HepG2 (cell line): ENCODE results near the gene F12. TPM values are rescaled to one million over a fixed set of nuclear protein-coding genes. Genes with fewer than 3 reads are reported as not detected.

Source experiments
- AGO2 ChIP-seq: fragments of 200-400 bp; formaldehyde crosslinking; optimal IDR thresholded peaks from 2 replicates; pipeline ENCODE3; 2017; ENCODE audit warnings: mild to moderate bottlenecking, low read depth, low read length, moderate library complexity
- FLYWCH1 ChIP-seq: sonication (generic); formaldehyde crosslinking; IDR thresholded peaks from 2 replicates; pipeline ENCODE4 v1.8.1; 2023; ENCODE audit warnings: mild to moderate bottlenecking, missing genetic modification reagents
- HNRNPK ChIP-seq: fragments of 200-400 bp; formaldehyde crosslinking; IDR thresholded peaks from 2 replicates; pipeline ENCODE4 v1.6.1; 2018; ENCODE audit warnings: low read length, low read depth, moderate library complexity, mild to moderate bottlenecking; ENCODE audit not compliant: poor library complexity, severe bottlenecking
- MEIS2 ChIP-seq: sonication (generic); formaldehyde crosslinking; IDR thresholded peaks from 2 replicates; pipeline ENCODE4 v1.9.0; 2021; ENCODE audit warnings: mild to moderate bottlenecking, missing genetic modification reagents
- MXI1 ChIP-seq: IDR thresholded peaks from 3 replicates; pipeline ENCODE4 v1.6.1; 2012; ENCODE audit warnings: low read depth, low read length, inconsistent platforms, borderline replicate concordance
- POLR2A ChIP-seq, 2 experiments: IDR thresholded peaks; 2 replicates each; pipeline ENCODE4 v1.6.1; 2011; ENCODE audit warnings: low read depth in 2 of 2, low read length in 2 of 2, mild to moderate bottlenecking in 1 of 2, moderate library complexity in 1 of 2; ENCODE audit not compliant: insufficient read depth in 1 of 2
- RBM22 ChIP-seq: fragments of 200-400 bp; formaldehyde crosslinking; optimal IDR thresholded peaks from 2 replicates; pipeline ENCODE3; 2017; ENCODE audit warnings: mild to moderate bottlenecking, low read length, moderate library complexity
- RFX5 ChIP-seq: IDR thresholded peaks from 2 replicates; pipeline ENCODE4 v1.6.1; 2011; ENCODE audit warnings: low read depth, low read length, improper control_type of control experiment
- SAFB2 ChIP-seq: sonication (generic); formaldehyde crosslinking; IDR thresholded peaks from 2 replicates; pipeline ENCODE4 v1.5.1; 2020; ENCODE audit warnings: missing genetic modification reagents, low read depth, mild to moderate bottlenecking, borderline replicate concordance
- SP2 ChIP-seq: sonication (generic); formaldehyde crosslinking; IDR thresholded peaks from 2 replicates; pipeline ENCODE4 v1.5.1; 2020; ENCODE audit warnings: mild to moderate bottlenecking, missing genetic modification reagents
- XRCC5 ChIP-seq: fragments of 200-400 bp; formaldehyde crosslinking; optimal IDR thresholded peaks from 2 replicates; pipeline ENCODE3; 2017; ENCODE audit warnings: mild to moderate bottlenecking, low read length
- ZFY ChIP-seq: sonication (generic); formaldehyde crosslinking; IDR thresholded peaks from 2 replicates; pipeline ENCODE4 v1.4.0; 2020; ENCODE audit warnings: missing genetic modification reagents
- ZFYVE20 ChIP-seq: sonication (generic); formaldehyde crosslinking; IDR thresholded peaks from 2 replicates; pipeline ENCODE4 v1.8.0; 2023; ENCODE audit warnings: low read depth, mild to moderate bottlenecking, moderate library complexity, missing genetic modification reagents, borderline replicate concordance
- ZNF263 ChIP-seq: sonication (generic); formaldehyde crosslinking; IDR thresholded peaks from 2 replicates; pipeline ENCODE4 v1.4.0; 2020; ENCODE audit warnings: missing genetic modification reagents
- ZNF598 ChIP-seq: sonication (generic); formaldehyde crosslinking; IDR thresholded peaks from 2 replicates; pipeline ENCODE4 v1.5.1; 2020; ENCODE audit warnings: mild to moderate bottlenecking, missing genetic modification reagents, borderline replicate concordance
- ZNF737 ChIP-seq: sonication (generic); formaldehyde crosslinking; IDR thresholded peaks from 2 replicates; pipeline ENCODE4 v1.5.0; 2020; ENCODE audit warnings: missing genetic modification reagents, mild to moderate bottlenecking, borderline replicate concordance
- polyA plus RNA-seq, 8 experiments: library from polyadenylated mRNA; depleted of rRNA in 3 of 8; stranded (reverse) in 7 of 8; unstranded in 1 of 8; fragments of >200 nt; fragmentation: Illumina TruSeq in 4 of 8; extraction: Trizol in 4 of 8; gene quantifications; 2 replicates each; pipeline versions ENCODE4 v1.2.1 to v1.2.3, GENCODE V29; 2011 to 2016; ENCODE audit warnings: low read depth in 4 of 8, missing spikeins in 1 of 8, mixed read lengths in 1 of 8; ENCODE audit not compliant: insufficient read depth in 1 of 8
- total RNA-seq, 5 experiments: library from RNA; depleted of rRNA; stranded (reverse); fragments of >200 nt; fragmentation: Illumina TruSeq; extraction: Trizol; gene quantifications; 2 replicates each; pipeline ENCODE4 v1.2.3, GENCODE V29; 2016; ENCODE audit warnings: low read depth in 1 of 5
- TF ChIP-seq, protein P1 (sequence below): sonication (generic); formaldehyde crosslinking; IDR thresholded peaks from 2 replicates; pipeline ENCODE4 v1.5.1; 2020; ENCODE audit warnings: mild to moderate bottlenecking, missing genetic modification reagents, moderate library complexity
- TF ChIP-seq, protein P2 (sequence below): sonication (generic); formaldehyde crosslinking; IDR thresholded peaks from 2 replicates; pipeline ENCODE4 v1.4.0; 2020; ENCODE audit warnings: missing genetic modification reagents
- TF ChIP-seq, protein P3 (sequence below): sonication (generic); formaldehyde crosslinking; IDR thresholded peaks from 2 replicates; pipeline ENCODE4 v1.9.0; 2022; ENCODE audit warnings: missing genetic modification reagents, mild to moderate bottlenecking, borderline replicate concordance
- TF ChIP-seq, protein P4 (sequence below): sonication (generic); formaldehyde crosslinking; IDR thresholded peaks from 2 replicates; pipeline ENCODE4 v1.4.0; 2020; ENCODE audit warnings: mild to moderate bottlenecking, missing genetic modification reagents

Gene F12
- total and polyA plus RNA-seq, 2 of the 13 experiments (the other 11 are each of a cell fraction or from before 2014, with no cell fraction given): 2.5 to 3.0 TPM

DNA sequence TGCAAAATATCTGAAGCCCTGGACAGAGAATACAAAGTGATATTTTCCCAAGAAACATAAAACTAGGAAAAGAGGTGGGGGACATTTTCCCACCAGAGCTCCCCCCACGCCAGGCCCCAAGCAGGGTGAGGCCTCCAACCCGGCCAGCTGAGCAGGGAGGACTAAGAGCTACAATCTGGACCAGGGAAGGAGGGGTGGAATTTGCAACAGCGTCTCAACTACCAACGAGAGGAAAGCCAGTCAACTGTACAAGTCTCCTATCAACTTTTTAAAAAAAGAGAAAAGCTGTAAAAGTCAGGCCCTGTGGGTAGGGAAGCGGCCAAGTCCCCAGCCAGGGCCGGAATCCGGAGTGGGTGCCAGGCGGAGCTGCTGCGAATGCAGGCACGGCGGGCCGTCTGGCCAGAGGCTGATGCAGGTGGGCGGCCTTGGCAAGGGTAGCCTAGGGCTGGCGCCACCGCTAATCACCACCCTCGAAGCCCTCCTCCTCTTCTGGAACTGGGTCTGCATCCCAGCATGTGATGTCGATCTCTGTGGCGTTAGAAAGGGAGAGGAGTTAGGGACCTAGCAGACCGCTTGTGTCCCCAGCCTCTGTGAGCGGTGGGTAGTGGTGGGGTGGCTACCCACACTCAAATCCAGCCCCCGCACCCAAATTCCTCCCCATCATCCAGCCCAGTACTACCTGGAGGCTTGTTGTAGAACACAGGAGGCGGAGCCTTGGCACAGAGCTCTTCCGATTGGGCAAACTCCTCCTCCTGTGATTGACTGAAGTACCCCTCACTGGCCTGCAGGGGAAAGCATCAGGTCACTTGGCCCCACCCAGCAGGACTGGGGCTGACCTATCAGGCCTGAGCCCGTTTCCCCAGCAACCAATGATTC, 47.9 kb upstream of the F12 start (continued):
- TF ChIP-seq, protein P1, sequence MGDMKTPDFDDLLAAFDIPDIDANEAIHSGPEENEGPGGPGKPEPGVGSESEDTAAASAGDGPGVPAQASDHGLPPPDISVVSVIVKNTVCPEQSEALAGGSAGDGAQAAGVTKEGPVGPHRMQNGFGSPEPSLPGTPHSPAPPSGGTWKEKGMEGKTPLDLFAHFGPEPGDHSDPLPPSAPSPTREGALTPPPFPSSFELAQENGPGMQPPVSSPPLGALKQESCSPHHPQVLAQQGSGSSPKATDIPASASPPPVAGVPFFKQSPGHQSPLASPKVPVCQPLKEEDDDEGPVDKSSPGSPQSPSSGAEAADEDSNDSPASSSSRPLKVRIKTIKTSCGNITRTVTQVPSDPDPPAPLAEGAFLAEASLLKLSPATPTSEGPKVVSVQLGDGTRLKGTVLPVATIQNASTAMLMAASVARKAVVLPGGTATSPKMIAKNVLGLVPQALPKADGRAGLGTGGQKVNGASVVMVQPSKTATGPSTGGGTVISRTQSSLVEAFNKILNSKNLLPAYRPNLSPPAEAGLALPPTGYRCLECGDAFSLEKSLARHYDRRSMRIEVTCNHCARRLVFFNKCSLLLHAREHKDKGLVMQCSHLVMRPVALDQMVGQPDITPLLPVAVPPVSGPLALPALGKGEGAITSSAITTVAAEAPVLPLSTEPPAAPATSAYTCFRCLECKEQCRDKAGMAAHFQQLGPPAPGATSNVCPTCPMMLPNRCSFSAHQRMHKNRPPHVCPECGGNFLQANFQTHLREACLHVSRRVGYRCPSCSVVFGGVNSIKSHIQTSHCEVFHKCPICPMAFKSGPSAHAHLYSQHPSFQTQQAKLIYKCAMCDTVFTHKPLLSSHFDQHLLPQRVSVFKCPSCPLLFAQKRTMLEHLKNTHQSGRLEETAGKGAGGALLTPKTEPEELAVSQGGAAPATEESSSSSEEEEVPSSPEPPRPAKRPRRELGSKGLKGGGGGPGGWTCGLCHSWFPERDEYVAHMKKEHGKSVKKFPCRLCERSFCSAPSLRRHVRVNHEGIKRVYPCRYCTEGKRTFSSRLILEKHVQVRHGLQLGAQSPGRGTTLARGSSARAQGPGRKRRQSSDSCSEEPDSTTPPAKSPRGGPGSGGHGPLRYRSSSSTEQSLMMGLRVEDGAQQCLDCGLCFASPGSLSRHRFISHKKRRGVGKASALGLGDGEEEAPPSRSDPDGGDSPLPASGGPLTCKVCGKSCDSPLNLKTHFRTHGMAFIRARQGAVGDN: 0 out of 2 replicates have a peak, but pooled peaks have one; percentile 16
- TF ChIP-seq FLYWCH1 (CRISPR knock-in tag) (no peak), MEIS2 (CRISPR knock-in tag) (no peak), POLR2A (IDR thresholded peaks at IDR 0.05; ENCODE audit: insufficient read depth in 1 of 2, low read depth in 2 of 2, low read length in 2 of 2) (no peak), AGO2 (peak; percentile 44), RFX5 (peak; percentile 96), HNRNPK (no peak), ZFYVE20 (CRISPR knock-in tag) (no peak), RBM22 (peak; percentile 99), SP2 (CRISPR knock-in tag) (peak; percentile 73), MXI1 (peak; percentile 92; the same call in 2 of the 3 replicates), XRCC5 (peak; percentile 46), ZNF263 (CRISPR knock-in tag) (0 out of 2 replicates have a peak, but pooled peaks have one; percentile 14), SAFB2 (CRISPR knock-in tag) (no peak), ZFY (CRISPR knock-in tag) (0 out of 2 replicates have a peak, but pooled peaks have one; percentile 16), ZNF598 (CRISPR knock-in tag) (no peak), ZNF737 (CRISPR knock-in tag) (no peak)
- TF ChIP-seq, protein P2, sequence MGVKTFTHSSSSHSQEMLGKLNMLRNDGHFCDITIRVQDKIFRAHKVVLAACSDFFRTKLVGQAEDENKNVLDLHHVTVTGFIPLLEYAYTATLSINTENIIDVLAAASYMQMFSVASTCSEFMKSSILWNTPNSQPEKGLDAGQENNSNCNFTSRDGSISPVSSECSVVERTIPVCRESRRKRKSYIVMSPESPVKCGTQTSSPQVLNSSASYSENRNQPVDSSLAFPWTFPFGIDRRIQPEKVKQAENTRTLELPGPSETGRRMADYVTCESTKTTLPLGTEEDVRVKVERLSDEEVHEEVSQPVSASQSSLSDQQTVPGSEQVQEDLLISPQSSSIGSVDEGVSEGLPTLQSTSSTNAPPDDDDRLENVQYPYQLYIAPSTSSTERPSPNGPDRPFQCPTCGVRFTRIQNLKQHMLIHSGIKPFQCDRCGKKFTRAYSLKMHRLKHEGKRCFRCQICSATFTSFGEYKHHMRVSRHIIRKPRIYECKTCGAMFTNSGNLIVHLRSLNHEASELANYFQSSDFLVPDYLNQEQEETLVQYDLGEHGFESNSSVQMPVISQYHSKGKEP: no peak
- TF ChIP-seq, protein P3, sequence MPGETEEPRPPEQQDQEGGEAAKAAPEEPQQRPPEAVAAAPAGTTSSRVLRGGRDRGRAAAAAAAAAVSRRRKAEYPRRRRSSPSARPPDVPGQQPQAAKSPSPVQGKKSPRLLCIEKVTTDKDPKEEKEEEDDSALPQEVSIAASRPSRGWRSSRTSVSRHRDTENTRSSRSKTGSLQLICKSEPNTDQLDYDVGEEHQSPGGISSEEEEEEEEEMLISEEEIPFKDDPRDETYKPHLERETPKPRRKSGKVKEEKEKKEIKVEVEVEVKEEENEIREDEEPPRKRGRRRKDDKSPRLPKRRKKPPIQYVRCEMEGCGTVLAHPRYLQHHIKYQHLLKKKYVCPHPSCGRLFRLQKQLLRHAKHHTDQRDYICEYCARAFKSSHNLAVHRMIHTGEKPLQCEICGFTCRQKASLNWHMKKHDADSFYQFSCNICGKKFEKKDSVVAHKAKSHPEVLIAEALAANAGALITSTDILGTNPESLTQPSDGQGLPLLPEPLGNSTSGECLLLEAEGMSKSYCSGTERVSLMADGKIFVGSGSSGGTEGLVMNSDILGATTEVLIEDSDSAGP (CRISPR knock-in tag): peak; percentile 14; the same call in 1 of the 2 replicates
- TF ChIP-seq, protein P4, sequence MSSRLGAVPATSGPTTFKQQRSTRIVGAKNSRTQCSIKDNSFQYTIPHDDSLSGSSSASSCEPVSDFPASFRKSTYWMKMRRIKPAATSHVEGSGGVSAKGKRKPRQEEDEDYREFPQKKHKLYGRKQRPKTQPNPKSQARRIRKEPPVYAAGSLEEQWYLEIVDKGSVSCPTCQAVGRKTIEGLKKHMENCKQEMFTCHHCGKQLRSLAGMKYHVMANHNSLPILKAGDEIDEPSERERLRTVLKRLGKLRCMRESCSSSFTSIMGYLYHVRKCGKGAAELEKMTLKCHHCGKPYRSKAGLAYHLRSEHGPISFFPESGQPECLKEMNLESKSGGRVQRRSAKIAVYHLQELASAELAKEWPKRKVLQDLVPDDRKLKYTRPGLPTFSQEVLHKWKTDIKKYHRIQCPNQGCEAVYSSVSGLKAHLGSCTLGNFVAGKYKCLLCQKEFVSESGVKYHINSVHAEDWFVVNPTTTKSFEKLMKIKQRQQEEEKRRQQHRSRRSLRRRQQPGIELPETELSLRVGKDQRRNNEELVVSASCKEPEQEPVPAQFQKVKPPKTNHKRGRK (CRISPR knock-in tag): no peak
